H1 (cell line): ENCODE measurements around the gene AGT.

Experiments
- BRCA1 ChIP-seq: IDR thresholded peaks from 2 replicates; pipeline ENCODE4 v1.6.1; 2012; ENCODE audit warnings: low read depth, low read length, improper control_type of control experiment
- CBX5 ChIP-seq: fragments of 300-800, 300-1000 bp; sonication (generic); IDR thresholded peaks from 2 replicates; pipeline ENCODE4 v1.7.1; 2016; ENCODE audit warnings: antibody characterized with exemption, low read length, low read depth
- EZH2 ChIP-seq: fragments of 200-600 bp; sonication (generic); IDR thresholded peaks from 2 replicates; pipeline ENCODE4 v1.7.1; 2012; ENCODE audit warnings: low read depth, mild to moderate bottlenecking, moderate library complexity, low read length, inconsistent platforms; ENCODE audit not compliant: severe bottlenecking
- PHF8 ChIP-seq: fragments of 200-600 bp; sonication (generic); conservative IDR thresholded peaks from 2 replicates; pipeline ENCODE4 v1.7.1; 2012; ENCODE audit warnings: low read depth, mild to moderate bottlenecking, inconsistent platforms, low read length, moderate library complexity
- SIRT6 ChIP-seq: IDR thresholded peaks from one replicate; pipeline ENCODE4 v1.7.1; 2012; ENCODE audit warnings: low read length, inconsistent platforms
- SP1 ChIP-seq: IDR thresholded peaks from 2 replicates; pipeline ENCODE4 v1.6.1; 2011; ENCODE audit warnings: low read depth, low read length
- TF ChIP-seq, protein P1 (sequence below), 3 experiments: IDR thresholded peaks; 1 replicate in 2 of 3; 2 replicates in 1 of 3; pipeline versions ENCODE4 v1.5.1 to v1.6.1; 2011; ENCODE audit warnings: low read length in 3 of 3, mild to moderate bottlenecking in 3 of 3, inconsistent platforms in 2 of 3, low read depth in 1 of 3, moderate library complexity in 1 of 3; ENCODE audit not compliant: insufficient read depth in 1 of 3; ENCODE audit errors: control extremely low read depth in 1 of 3

DNA sequence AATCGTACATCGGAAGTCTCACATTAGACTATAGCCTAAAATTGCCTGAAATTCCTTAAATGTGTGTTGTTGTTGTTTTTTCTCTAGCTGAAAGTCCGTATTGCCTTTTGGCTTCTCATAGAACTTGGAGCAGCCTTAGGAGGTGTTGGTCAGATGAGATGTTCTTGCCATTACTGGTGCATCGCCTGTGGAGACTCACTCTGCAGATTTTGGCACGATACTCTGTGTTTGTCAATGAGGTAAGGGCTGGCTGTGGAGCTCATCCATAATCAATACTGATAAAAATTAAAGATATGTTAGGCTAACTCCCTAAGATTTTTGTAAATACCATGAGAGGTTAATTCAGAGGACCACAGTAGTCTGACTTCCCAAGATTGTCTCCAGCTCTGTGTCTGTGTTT is 28.9 kb downstream of the AGT start:
- TF ChIP-seq, protein P1, sequence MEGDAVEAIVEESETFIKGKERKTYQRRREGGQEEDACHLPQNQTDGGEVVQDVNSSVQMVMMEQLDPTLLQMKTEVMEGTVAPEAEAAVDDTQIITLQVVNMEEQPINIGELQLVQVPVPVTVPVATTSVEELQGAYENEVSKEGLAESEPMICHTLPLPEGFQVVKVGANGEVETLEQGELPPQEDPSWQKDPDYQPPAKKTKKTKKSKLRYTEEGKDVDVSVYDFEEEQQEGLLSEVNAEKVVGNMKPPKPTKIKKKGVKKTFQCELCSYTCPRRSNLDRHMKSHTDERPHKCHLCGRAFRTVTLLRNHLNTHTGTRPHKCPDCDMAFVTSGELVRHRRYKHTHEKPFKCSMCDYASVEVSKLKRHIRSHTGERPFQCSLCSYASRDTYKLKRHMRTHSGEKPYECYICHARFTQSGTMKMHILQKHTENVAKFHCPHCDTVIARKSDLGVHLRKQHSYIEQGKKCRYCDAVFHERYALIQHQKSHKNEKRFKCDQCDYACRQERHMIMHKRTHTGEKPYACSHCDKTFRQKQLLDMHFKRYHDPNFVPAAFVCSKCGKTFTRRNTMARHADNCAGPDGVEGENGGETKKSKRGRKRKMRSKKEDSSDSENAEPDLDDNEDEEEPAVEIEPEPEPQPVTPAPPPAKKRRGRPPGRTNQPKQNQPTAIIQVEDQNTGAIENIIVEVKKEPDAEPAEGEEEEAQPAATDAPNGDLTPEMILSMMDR (IDR thresholded peaks at IDR 0.05; ENCODE audit: control extremely low read depth in 1 of 3, insufficient read depth in 1 of 3, low read depth in 1 of 3, low read length in 3 of 3): no peak
- no peak for TF ChIP-seq CBX5
- TF ChIP-seq BRCA1: no peak
- no peak for TF ChIP-seq SIRT6
- TF ChIP-seq PHF8: no peak
- no peak for TF ChIP-seq SP1
- TF ChIP-seq EZH2: no peak
